ENCODE results near the gene TIMM9. TPM values are rescaled to one million over a fixed set of nuclear protein-coding genes. Genes with fewer than 3 reads are reported as not detected.

TIMM9 gene
- polyA plus RNA-seq, 1 donor (not counting 4 experiments of a cell fraction or from before 2014, with no cell fraction given), result 29.6 TPM

DNA sequence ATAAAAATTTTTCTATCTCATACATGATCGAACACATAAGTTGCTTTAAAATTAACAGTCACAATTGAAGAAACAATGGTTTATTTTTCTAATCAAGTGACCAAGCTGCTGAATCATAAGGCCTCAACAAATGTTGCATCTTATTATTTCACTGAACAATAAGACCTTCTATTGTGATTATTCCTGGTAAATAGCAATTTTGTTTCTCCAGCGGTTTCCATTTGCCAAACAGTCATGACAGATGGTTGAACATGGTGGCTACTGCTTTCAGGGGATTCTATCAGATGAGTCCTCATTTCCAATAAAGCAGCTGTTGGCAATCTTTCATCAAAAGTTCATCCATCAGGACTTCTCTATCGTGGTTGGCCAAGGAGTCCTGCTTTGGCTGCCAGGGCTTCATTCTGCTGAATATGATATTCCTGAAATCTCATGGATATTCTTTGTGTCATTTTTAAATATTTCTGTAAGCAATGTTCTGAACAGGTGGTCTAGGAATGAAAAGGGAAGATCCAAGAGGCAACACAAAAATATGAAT lies 18.6 kb downstream of the TIMM9 start:
- FAIRE-seq (no peak), DNase-seq (ENCODE audit: low read depth, low spot score) (no peak)
- Histone ChIP-seq H3K4me1 (ENCODE audit: control insufficient read depth, extremely low read depth, insufficient read depth, low read length) (no peaks in the 10 kb centered on the region), H3K27me3 (ENCODE audit: control insufficient read depth, extremely low read depth, insufficient read depth, low read length) (no peaks in the 10 kb centered on the region), H3K4me2 (ENCODE audit: control insufficient read depth, extremely low read depth, insufficient read depth, low read depth, low read length) (no peak overlapping the region), H3K9me3 (ENCODE audit: control insufficient read depth, low read depth, low read length) (no peaks in the 10 kb centered on the region), H3K27ac (ENCODE audit: control insufficient read depth, insufficient read depth, low read length) (no peak overlapping the region), H3K9ac (ENCODE audit: control insufficient read depth, extremely low read depth, insufficient read depth, low read length) (no peak overlapping the region), H3K9me1 (ENCODE audit: control insufficient read depth, extremely low read depth, insufficient read depth, low read length) (no peaks in the 10 kb centered on the region), H3K79me2 (ENCODE audit: control insufficient read depth, insufficient read depth, low read length) (no peaks in the 10 kb centered on the region), H2AFZ (ENCODE audit: control insufficient read depth, low read length) (no peak overlapping the region), H3K4me3 (ENCODE audit: control insufficient read depth in 2 of 3, extremely low read depth in 1 of 3, insufficient read depth in 2 of 3, low read depth in 1 of 3, low read length in 3 of 3) (no peak overlapping the region), H4K20me1 (ENCODE audit: control insufficient read depth, extremely low read depth, insufficient read depth, low read length) (no peaks in the 10 kb centered on the region), H3K36me3 (ENCODE audit: control insufficient read depth in 2 of 2, extremely low read depth in 1 of 2, insufficient read depth in 2 of 2, low read length in 2 of 2) (peaks cover 7 to 10% of the 10 kb centered on the region in 2 experiments)
- dilution Hi-C loops (cut with MboI; ENCODE audit: extremely low pct_ligation_motif_present, low sequenced_read_pairs), result no loop called here
- no peak for TF ChIP-seq EZH2 (IDR thresholded peaks at IDR 0.05; ENCODE audit: low read length)
- TF ChIP-seq, protein P1, sequence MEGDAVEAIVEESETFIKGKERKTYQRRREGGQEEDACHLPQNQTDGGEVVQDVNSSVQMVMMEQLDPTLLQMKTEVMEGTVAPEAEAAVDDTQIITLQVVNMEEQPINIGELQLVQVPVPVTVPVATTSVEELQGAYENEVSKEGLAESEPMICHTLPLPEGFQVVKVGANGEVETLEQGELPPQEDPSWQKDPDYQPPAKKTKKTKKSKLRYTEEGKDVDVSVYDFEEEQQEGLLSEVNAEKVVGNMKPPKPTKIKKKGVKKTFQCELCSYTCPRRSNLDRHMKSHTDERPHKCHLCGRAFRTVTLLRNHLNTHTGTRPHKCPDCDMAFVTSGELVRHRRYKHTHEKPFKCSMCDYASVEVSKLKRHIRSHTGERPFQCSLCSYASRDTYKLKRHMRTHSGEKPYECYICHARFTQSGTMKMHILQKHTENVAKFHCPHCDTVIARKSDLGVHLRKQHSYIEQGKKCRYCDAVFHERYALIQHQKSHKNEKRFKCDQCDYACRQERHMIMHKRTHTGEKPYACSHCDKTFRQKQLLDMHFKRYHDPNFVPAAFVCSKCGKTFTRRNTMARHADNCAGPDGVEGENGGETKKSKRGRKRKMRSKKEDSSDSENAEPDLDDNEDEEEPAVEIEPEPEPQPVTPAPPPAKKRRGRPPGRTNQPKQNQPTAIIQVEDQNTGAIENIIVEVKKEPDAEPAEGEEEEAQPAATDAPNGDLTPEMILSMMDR (optimal IDR thresholded peaks at IDR 0.05 in 1 of 3, IDR thresholded peaks at IDR 0.05 in 1 of 3, conservative IDR thresholded peaks at IDR 0.05 in 1 of 3; ENCODE audit: extremely low read depth in 1 of 3, insufficient read depth in 2 of 3, low read length in 3 of 3), result no peak

DNA sequence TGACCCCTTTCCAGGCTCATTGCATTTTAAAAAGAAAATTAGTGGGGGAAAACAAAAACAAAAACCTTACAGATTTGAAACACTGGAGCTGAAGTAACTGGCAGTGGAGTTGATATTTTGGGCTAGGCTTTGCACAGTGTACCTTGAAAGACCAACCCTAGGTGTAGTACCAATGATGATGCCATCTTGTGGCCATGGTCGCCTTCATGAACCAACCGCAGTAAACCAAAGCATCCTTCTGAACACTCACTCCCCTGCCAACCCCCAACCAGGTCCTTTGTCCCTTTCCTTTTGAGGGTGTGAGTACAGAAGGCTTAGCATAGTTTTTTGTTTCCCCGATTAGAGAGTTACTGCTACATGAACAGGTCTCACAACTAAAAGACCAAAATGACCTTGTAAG lies 25.7 kb downstream of the TIMM9 start:
- DNase-seq (ENCODE audit: low read depth, low spot score), result no peak
- H3K79me2 ChIP-seq (ENCODE audit: control insufficient read depth, insufficient read depth, low read length), result no peaks in the 10 kb centered on the region
- H3K4me3 ChIP-seq (ENCODE audit: control insufficient read depth in 2 of 3, extremely low read depth in 1 of 3, insufficient read depth in 2 of 3, low read depth in 1 of 3, low read length in 3 of 3), result no peak overlapping the region
- H3K27ac ChIP-seq (ENCODE audit: control insufficient read depth, insufficient read depth, low read length), result no peak overlapping the region
- no peaks in the 10 kb centered on the region for H3K27me3 ChIP-seq (ENCODE audit: control insufficient read depth, extremely low read depth, insufficient read depth, low read length)
- H4K20me1 ChIP-seq (ENCODE audit: control insufficient read depth, extremely low read depth, insufficient read depth, low read length), result no peaks in the 10 kb centered on the region
- no peak overlapping the region for H2AFZ ChIP-seq (ENCODE audit: control insufficient read depth, low read length)
- no peak for FAIRE-seq
- H3K4me1 ChIP-seq (ENCODE audit: control insufficient read depth, extremely low read depth, insufficient read depth, low read length), result no peaks in the 10 kb centered on the region
- no peaks in the 10 kb centered on the region for H3K9me1 ChIP-seq (ENCODE audit: control insufficient read depth, extremely low read depth, insufficient read depth, low read length)
- dilution Hi-C loops (cut with MboI; ENCODE audit: extremely low pct_ligation_motif_present, low sequenced_read_pairs), result no loop called here
- H3K9ac ChIP-seq (ENCODE audit: control insufficient read depth, extremely low read depth, insufficient read depth, low read length), result no peak overlapping the region
- H3K4me2 ChIP-seq (ENCODE audit: control insufficient read depth, extremely low read depth, insufficient read depth, low read depth, low read length), result no peak overlapping the region
- no peaks in the 10 kb centered on the region for H3K36me3 ChIP-seq (ENCODE audit: control insufficient read depth in 2 of 2, extremely low read depth in 1 of 2, insufficient read depth in 2 of 2, low read length in 2 of 2)
- TF ChIP-seq, protein P1 (optimal IDR thresholded peaks at IDR 0.05 in 1 of 3, IDR thresholded peaks at IDR 0.05 in 1 of 3, conservative IDR thresholded peaks at IDR 0.05 in 1 of 3; ENCODE audit: extremely low read depth in 1 of 3, insufficient read depth in 2 of 3, low read length in 3 of 3), result peak in 1 of 3 experiments; percentile 54
- TF ChIP-seq EZH2 (IDR thresholded peaks at IDR 0.05; ENCODE audit: low read length), result no peak
- H3K9me3 ChIP-seq (ENCODE audit: control insufficient read depth, low read depth, low read length), result no peaks in the 10 kb centered on the region
